ENCODE data around the gene IGF2BP2. TPM values are rescaled to one million over a fixed set of nuclear protein-coding genes. Genes with fewer than 3 reads are reported as not detected.

Gene IGF2BP2
- total and polyA plus RNA-seq, 9 of the 15 experiments (the other 6 are each of a cell fraction or from before 2014, with no cell fraction given), result 3.2 to 59.6 (median 30.5) TPM

GRCh38 chr3:185813691-185814215, 11.1 kb downstream of the IGF2BP2 start (continued):
- TF ChIP-seq ZNF512 (tag; IDR thresholded peaks at IDR 0.05), result no peak
- peak; percentile 63; the same call in 1 of the 2 replicates for TF ChIP-seq BHLHE40 (IDR thresholded peaks at IDR 0.05; ENCODE audit: low read length)
- TF ChIP-seq RBFOX2 (IDR thresholded peaks at IDR 0.05; ENCODE audit: low read depth, low read length), result peak; percentile 26; the same call in 1 of the 2 replicates
- TF ChIP-seq ZNF639 (CRISPR knock-in tag; conservative IDR thresholded peaks at IDR 0.05 in 1 of 2, IDR thresholded peaks at IDR 0.05 in 1 of 2), result 0 out of 4 replicates have a peak, but pooled peaks of 1 of the 2 experiments have one; percentile 13
- TF ChIP-seq ZNF324 (CRISPR knock-in tag; IDR thresholded peaks at IDR 0.05), result no peak
- TF ChIP-seq ZNF609 (CRISPR knock-in tag; IDR thresholded peaks at IDR 0.05; ENCODE audit: borderline replicate concordance), result 0 out of 2 replicates have a peak, but pooled peaks have one; percentile 32
- TF ChIP-seq ZNF253 (CRISPR knock-in tag; conservative IDR thresholded peaks at IDR 0.05), result no peak
- TF ChIP-seq SIN3A (IDR thresholded peaks at IDR 0.05; ENCODE audit: borderline replicate concordance in 2 of 2, control insufficient read depth in 1 of 2, low read depth in 2 of 2, low read length in 2 of 2), result no peak
- TF ChIP-seq SMARCA4 (IDR thresholded peaks at IDR 0.05), result no peak
- TF ChIP-seq ZZZ3 (IDR thresholded peaks at IDR 0.05), result no peak
- no peak for TF ChIP-seq TSHZ1 (CRISPR knock-in tag; IDR thresholded peaks at IDR 0.05)
- TF ChIP-seq, protein P1, sequence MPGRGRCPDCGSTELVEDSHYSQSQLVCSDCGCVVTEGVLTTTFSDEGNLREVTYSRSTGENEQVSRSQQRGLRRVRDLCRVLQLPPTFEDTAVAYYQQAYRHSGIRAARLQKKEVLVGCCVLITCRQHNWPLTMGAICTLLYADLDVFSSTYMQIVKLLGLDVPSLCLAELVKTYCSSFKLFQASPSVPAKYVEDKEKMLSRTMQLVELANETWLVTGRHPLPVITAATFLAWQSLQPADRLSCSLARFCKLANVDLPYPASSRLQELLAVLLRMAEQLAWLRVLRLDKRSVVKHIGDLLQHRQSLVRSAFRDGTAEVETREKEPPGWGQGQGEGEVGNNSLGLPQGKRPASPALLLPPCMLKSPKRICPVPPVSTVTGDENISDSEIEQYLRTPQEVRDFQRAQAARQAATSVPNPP (IDR thresholded peaks at IDR 0.05; ENCODE audit: borderline replicate concordance, insufficient read depth, insufficient read length), result no peak
- TF ChIP-seq ZNF239 (CRISPR knock-in tag; IDR thresholded peaks at IDR 0.05), result no peak
- TF ChIP-seq ILF3 (IDR thresholded peaks at IDR 0.05; ENCODE audit: borderline replicate concordance), result no peak
